ES-I3 (cell line): ENCODE data around the gene PARD3.

ENCODE experiments used
- H3K36me3 ChIP-seq: 2 replicates; pipeline ENCODE4 v1.6.1; 2013; ENCODE audit warnings: mild to moderate bottlenecking, low read length, control low read depth, moderate library complexity; ENCODE audit not compliant: insufficient read depth
- H3K4me1 ChIP-seq: 2 replicates; pipeline ENCODE4 v1.6.1; 2013; ENCODE audit warnings: mild to moderate bottlenecking, control low read depth, low read length; ENCODE audit not compliant: insufficient read depth
- H3K9ac ChIP-seq: 2 replicates; pipeline ENCODE4 v1.6.1; 2013; ENCODE audit warnings: low read depth, mild to moderate bottlenecking, low read length, moderate library complexity
- H3K9me3 ChIP-seq: 2 replicates; pipeline ENCODE4 v1.6.1; 2013; ENCODE audit warnings: mild to moderate bottlenecking, low read length, moderate library complexity; ENCODE audit not compliant: control insufficient read depth, insufficient read depth

Gene PARD3

GRCh38 chr10:34256216-34256615, 558.9 kb downstream of the PARD3 start:
- no peaks in the 10 kb centered on the region for H3K9me3 ChIP-seq
- no peaks in the 10 kb centered on the region for H3K36me3 ChIP-seq
- peaks cover 22% of the 10 kb centered on the region for H3K4me1 ChIP-seq
- H3K9ac ChIP-seq = no peak overlapping the region

GRCh38 chr10:34255035-34255434, 560.1 kb downstream of the PARD3 start:
- Histone ChIP-seq H3K9ac (no peak overlapping the region), H3K4me1 (peaks cover 22% of the 10 kb centered on the region), H3K9me3 (no peaks in the 10 kb centered on the region), H3K36me3 (no peaks in the 10 kb centered on the region)

GRCh38 chr10:34254596-34254995, 560.5 kb downstream of the PARD3 start:
- Histone ChIP-seq H3K9ac (no peak overlapping the region), H3K9me3 (no peaks in the 10 kb centered on the region), H3K36me3 (no peaks in the 10 kb centered on the region), H3K4me1 (peaks cover 22% of the 10 kb centered on the region)

- H3K9me3 ChIP-seq = no peaks in the 10 kb centered on the region
- peaks cover 22% of the 10 kb centered on the region for H3K4me1 ChIP-seq
- no peaks in the 10 kb centered on the region for H3K36me3 ChIP-seq
- no peak overlapping the region for H3K9ac ChIP-seq
These were observed 563.0 kb downstream of the PARD3 start for GRCh38 chr10:34252111-34252510.

GRCh38 chr10:34251177-34251576, 563.9 kb downstream of the PARD3 start:
- Histone ChIP-seq H3K9me3 (no peaks in the 10 kb centered on the region), H3K4me1 (peaks cover 22% of the 10 kb centered on the region)

GRCh38 chr10:34250722-34251121, 564.4 kb downstream of the PARD3 start:
- no peak overlapping the region for H3K9ac ChIP-seq
- peaks cover 22% of the 10 kb centered on the region for H3K4me1 ChIP-seq
- no peaks in the 10 kb centered on the region for H3K36me3 ChIP-seq
- H3K9me3 ChIP-seq = no peaks in the 10 kb centered on the region

More at GRCh38 chr10:34251177-34251576, 563.9 kb downstream of the PARD3 start:
- Histone ChIP-seq H3K36me3 (no peaks in the 10 kb centered on the region), H3K9ac (no peak overlapping the region)

- no peak overlapping the region for H3K9ac ChIP-seq
- no peaks in the 10 kb centered on the region for H3K9me3 ChIP-seq
- peaks cover 13% of the 10 kb centered on the region for H3K4me1 ChIP-seq
- no peaks in the 10 kb centered on the region for H3K36me3 ChIP-seq
These were observed 565.5 kb downstream of the PARD3 start for GRCh38 chr10:34249634-34250033.

- Histone ChIP-seq H3K4me1 (peaks cover 10% of the 10 kb centered on the region), H3K9ac (no peak overlapping the region), H3K9me3 (no peaks in the 10 kb centered on the region), H3K36me3 (no peaks in the 10 kb centered on the region)
These were observed 567.5 kb downstream of the PARD3 start for GRCh38 chr10:34247560-34247959.

GRCh38 chr10:34244756-34245484, 570.2 kb downstream of the PARD3 start:
- H3K9me3 ChIP-seq = no peaks in the 10 kb centered on the region
- H3K36me3 ChIP-seq = no peaks in the 10 kb centered on the region; the same call in 1 of the 2 replicates
- no peaks in the 10 kb centered on the region for H3K4me1 ChIP-seq
- H3K9ac ChIP-seq = no peak overlapping the region

GRCh38 chr10:34241226-34242000, 573.7 kb downstream of the PARD3 start:
- H3K4me1 ChIP-seq = no peaks in the 10 kb centered on the region
- H3K9me3 ChIP-seq = no peaks in the 10 kb centered on the region
- H3K36me3 ChIP-seq = no peaks in the 10 kb centered on the region; the same call in 1 of the 2 replicates
- H3K9ac ChIP-seq = no peak overlapping the region

GRCh38 chr10:34240039-34240438, 575.1 kb downstream of the PARD3 start:
- peaks cover 9% of the 10 kb centered on the region for H3K4me1 ChIP-seq
- H3K36me3 ChIP-seq = no peaks in the 10 kb centered on the region; the same call in 1 of the 2 replicates
- no peak overlapping the region for H3K9ac ChIP-seq
- H3K9me3 ChIP-seq = no peaks in the 10 kb centered on the region

- no peaks in the 10 kb centered on the region; the same call in 1 of the 2 replicates for H3K36me3 ChIP-seq
- no peaks in the 10 kb centered on the region; the same call in 1 of the 2 replicates for H3K9me3 ChIP-seq
- no peak overlapping the region for H3K9ac ChIP-seq
- H3K4me1 ChIP-seq = peaks cover 9% of the 10 kb centered on the region
These were observed 577.1 kb downstream of the PARD3 start for GRCh38 chr10:34237898-34238455.

- no peaks in the 10 kb centered on the region; the same call in 1 of the 2 replicates for H3K9me3 ChIP-seq
- H3K36me3 ChIP-seq = no peaks in the 10 kb centered on the region
- H3K9ac ChIP-seq = no peak overlapping the region
- H3K4me1 ChIP-seq = peaks cover 9% of the 10 kb centered on the region
These were observed 578.2 kb downstream of the PARD3 start for GRCh38 chr10:34236931-34237330.

- Histone ChIP-seq H3K36me3 (no peaks in the 10 kb centered on the region), H3K4me1 (peaks cover 9% of the 10 kb centered on the region), H3K9me3 (no peaks in the 10 kb centered on the region; the same call in 1 of the 2 replicates), H3K9ac (no peak overlapping the region)
These were observed 579.8 kb downstream of the PARD3 start for GRCh38 chr10:34235164-34235832.
